Sigmoid colon (tissue), 7 donors: ENCODE data around the gene CHTF18. TPM values are rescaled to one million over a fixed set of nuclear protein-coding genes. Genes with fewer than 3 reads are reported as not detected.

ENCODE experiments used
- DNase-seq: peaks from one replicate; pipeline ENCODE4 v3.0.0-alpha.2; 2019
- H3K27ac ChIP-seq, 4 donors: fragments of 200-600 bp; sonication (generic); one replicate each; pipeline ENCODE4 v1.5.1; 2016 to 2019; ENCODE audit warnings: mild to moderate bottlenecking in 1 of 4
- H3K27me3 ChIP-seq, 3 donors: fragments of 200-600 bp; sonication (generic); one replicate each; pipeline ENCODE4 v1.5.1; 2019; ENCODE audit warnings: mild to moderate bottlenecking in 1 of 3
- H3K36me3 ChIP-seq, 4 donors: fragments of 200-600 bp; sonication (generic); one replicate each; pipeline ENCODE4 v1.5.1; 2016 to 2019
- H3K4me1 ChIP-seq, 4 donors: fragments of 200-600 bp; sonication (generic); one replicate each; pipeline ENCODE4 v1.5.1; 2017 to 2019
- H3K4me3 ChIP-seq, 4 donors: fragments of 200-600 bp; sonication (generic); one replicate each; pipeline ENCODE4 v1.5.1; 2017 to 2019; ENCODE audit warnings: mild to moderate bottlenecking in 2 of 4, moderate library complexity in 1 of 4
- H3K9me3 ChIP-seq, 4 donors: fragments of 200-600 bp in 3 of 4; sonication (generic) in 3 of 4; one replicate each; pipeline versions ENCODE4 v1.5.1 to v1.6.1; 2013 to 2019
- CTCF ChIP-seq, 4 experiments: fragments of 450-650 bp in 3 of 4; fragments of 200-600 bp in 1 of 4; IDR thresholded peaks; one replicate each; pipeline ENCODE4 v1.5.1; 2016 to 2019; ENCODE audit warnings: antibody characterized with exemption in 4 of 4, mild to moderate bottlenecking in 3 of 4, moderate library complexity in 2 of 4
- EP300 ChIP-seq, 4 donors: sonication (generic); formaldehyde crosslinking; IDR thresholded peaks; one replicate each; pipeline ENCODE4 v1.6.1; 2017; ENCODE audit warnings: antibody characterized with exemption in 4 of 4
- POLR2A ChIP-seq, 2 donors: fragments of 450-650 bp; IDR thresholded peaks; one replicate each; pipeline ENCODE4 v1.6.1; 2016; ENCODE audit warnings: antibody characterized with exemption in 2 of 2, mild to moderate bottlenecking in 2 of 2, moderate library complexity in 2 of 2
- POLR2AphosphoS5 ChIP-seq, 4 donors: sonication (generic); formaldehyde crosslinking; IDR thresholded peaks; one replicate each; pipeline ENCODE4 v1.6.1; 2017; ENCODE audit warnings: antibody characterized with exemption in 4 of 4
- WGBS, 2 donors: extraction: QIAGEN DNeasy Blood & Tissue Kit; methylation state at CpG; one replicate each; pipeline ENCODE4 v1.1.7; 2013; 5-methylcytosine and 5-hydroxymethylcytosine counted together
- intact Hi-C: fragments of 100-400 bp; cut with DNase I; formaldehyde crosslinking; loops from one replicate; pipeline ENCODE4 v1.15.1; 2023
- polyA plus RNA-seq, 3 donors: library from polyadenylated mRNA; stranded (reverse); fragments of 200-250 nt; gene quantifications; one replicate each; pipeline ENCODE4 v1.2.3, GENCODE V29; 2013
- total RNA-seq, 4 donors: library from RNA; depleted of rRNA; stranded (reverse); fragments of >200 nt; gene quantifications; one replicate each; pipeline ENCODE4 v1.1.0, GENCODE V29; 2016
- donor health status: healthy with polysubstance abuse.
- donor health status: Bipolar disorder and iron deficiency.
- donor health status: healthy.

The CHTF18 gene
- total and polyA plus RNA-seq, 7 donors, result 1.8 to 29.2 (median 5.0) TPM

GRCh38 chr16:797120-797420 is 8.7 kb downstream of the CHTF18 start:
- peaks cover 19 to 62% (median 47%) of the 10 kb centered on the region in 3 donors for H3K27me3 ChIP-seq

GRCh38 chr16:797686-798085 is 9.3 kb downstream of the CHTF18 start:
- peaks cover 19 to 69% (median 52%) of the 10 kb centered on the region in 3 donors for H3K27me3 ChIP-seq
- no peak overlapping the region for H3K4me3 ChIP-seq
- peaks cover 0 to 3% (median 0%) of the 10 kb centered on the region in 4 donors for H3K9me3 ChIP-seq
- no peaks in the 10 kb centered on the region for H3K4me1 ChIP-seq
- H3K36me3 ChIP-seq, result no peaks in the 10 kb centered on the region
- no peak for DNase-seq
- no peak overlapping the region for H3K27ac ChIP-seq
- TF ChIP-seq POLR2A (IDR thresholded peaks at IDR 0.05) (no peak), EP300 (IDR thresholded peaks at IDR 0.05) (no peak), POLR2AphosphoS5 (IDR thresholded peaks at IDR 0.05) (no peak), CTCF (IDR thresholded peaks at IDR 0.05) (no peak)
- intact Hi-C loops, result no loop called here
- 91 to 94% methylated on average over 22 of the region's 22 CpGs for WGBS, 2 donors

More at GRCh38 chr16:797120-797420, 8.7 kb downstream of the CHTF18 start:
- DNase-seq, result no peak
- no peak overlapping the region for H3K4me3 ChIP-seq
- no peaks in the 10 kb centered on the region for H3K36me3 ChIP-seq
- H3K9me3 ChIP-seq, result peaks cover 0 to 3% (median 0%) of the 10 kb centered on the region in 4 donors
- H3K4me1 ChIP-seq, result no peaks in the 10 kb centered on the region
- WGBS, 2 donors, result 92 to 98% methylated on average over 2 of the region's 2 CpGs
- no peak overlapping the region for H3K27ac ChIP-seq
- TF ChIP-seq POLR2AphosphoS5 (IDR thresholded peaks at IDR 0.05), result no peak
- TF ChIP-seq EP300 (IDR thresholded peaks at IDR 0.05), result no peak
- no peak for TF ChIP-seq POLR2A (IDR thresholded peaks at IDR 0.05)
- TF ChIP-seq CTCF (IDR thresholded peaks at IDR 0.05), result no peak
- intact Hi-C loops, result no loop called here

GRCh38 chr16:798666-799065 is 10.2 kb downstream of the CHTF18 start:
- H3K27me3 ChIP-seq, result peaks cover 19 to 78% (median 57%) of the 10 kb centered on the region in 3 donors
- intact Hi-C loops, result no loop called here

GRCh38 chr16:799111-799947 is 10.9 kb downstream of the CHTF18 start:
- Histone ChIP-seq H3K36me3 (no peaks in the 10 kb centered on the region), H3K27ac (no peak overlapping the region), H3K4me3 (no peak overlapping the region), H3K27me3 (peaks cover 19 to 80% (median 57%) of the 10 kb centered on the region in 3 donors), H3K4me1 (no peaks in the 10 kb centered on the region), H3K9me3 (peaks cover 0 to 3% (median 0%) of the 10 kb centered on the region in 4 donors)
- TF ChIP-seq POLR2A (IDR thresholded peaks at IDR 0.05) (no peak), EP300 (IDR thresholded peaks at IDR 0.05) (no peak), CTCF (IDR thresholded peaks at IDR 0.05) (no peak), POLR2AphosphoS5 (IDR thresholded peaks at IDR 0.05) (no peak)
- intact Hi-C loops, result no loop called here
- 48 to 60% methylated on average over 22 of the region's 22 CpGs for WGBS, 2 donors
- DNase-seq, result no peak

More at GRCh38 chr16:798666-799065, 10.2 kb downstream of the CHTF18 start:
- WGBS, 2 donors, result 83 to 87% methylated on average over 19 of the region's 19 CpGs
- H3K36me3 ChIP-seq, result no peaks in the 10 kb centered on the region
- H3K9me3 ChIP-seq, result peaks cover 0 to 3% (median 0%) of the 10 kb centered on the region in 4 donors
- no peak for TF ChIP-seq POLR2A (IDR thresholded peaks at IDR 0.05)
- no peak overlapping the region for H3K27ac ChIP-seq
- DNase-seq, result no peak
- no peak overlapping the region for H3K4me3 ChIP-seq
- no peaks in the 10 kb centered on the region for H3K4me1 ChIP-seq

- intact Hi-C loops, result no loop called here
- 5 to 7% methylated on average over 57 of the region's 57 CpGs for WGBS, 2 donors
- peaks cover 19 to 83% (median 57%) of the 10 kb centered on the region in 3 donors for H3K27me3 ChIP-seq
Observed at GRCh38 chr16:799948-800833, 11.8 kb downstream of the CHTF18 start, which contains the start of gene GNG13. Gene GNG13, minus strand, starts transcription at chr16:800734. Its CDS starts 1,657 bp downstream, at chr16:799077.

More at GRCh38 chr16:799948-800833, 11.8 kb downstream of the CHTF18 start, which contains the start of gene GNG13:
- no peaks in the 10 kb centered on the region for H3K4me1 ChIP-seq
- DNase-seq, result no peak
- no peak for TF ChIP-seq POLR2A (IDR thresholded peaks at IDR 0.05)
- TF ChIP-seq CTCF (IDR thresholded peaks at IDR 0.05), result no peak
- no peak for TF ChIP-seq EP300 (IDR thresholded peaks at IDR 0.05)
- TF ChIP-seq POLR2AphosphoS5 (IDR thresholded peaks at IDR 0.05), result no peak
- H3K36me3 ChIP-seq, result no peaks in the 10 kb centered on the region
- H3K9me3 ChIP-seq, result peaks cover 0 to 3% (median 0%) of the 10 kb centered on the region in 4 donors
- no peak within 1 kb of the TSS for H3K27ac ChIP-seq
- H3K4me3 ChIP-seq, result no peak within 1 kb of the TSS
